Endothelial cell of umbilical vein (primary cell): Measurements from ENCODE around the gene BIN1. TPM values are rescaled to one million over a fixed set of nuclear protein-coding genes. Genes with fewer than 3 reads are reported as not detected.

Source experiments
- BruUV-seq: library from RNA; stranded (reverse); fragments of 400-500 nt; replicated peaks from 2 replicates; lab custom pipeline; 2021; lab: Mats Ljungman, UMichigan
- CTCF ChIA-PET: fragments of 300-600, 350-600 bp; sonication (Branson Sonifier 250); formaldehyde crosslinking; loops from one replicate; lab custom pipeline; 2021; ENCODE audit warnings: antibody characterized with exemption, inconsistent platforms; lab: Charles Lee
- POLR2A ChIA-PET: fragments of 300-600, 350-600 bp; sonication (Branson Sonifier 250); formaldehyde crosslinking; loops from one replicate; lab custom pipeline; 2021; ENCODE audit warnings: antibody characterized with exemption, inconsistent platforms; lab: Charles Lee
- DNase-seq: peaks from one replicate; pipeline ENCODE4 v3.0.0-alpha.2; 2011; ENCODE audit warnings: low read depth, low spot score
- FAIRE-seq: peaks from 2 replicates; lab custom pipeline; 2011; peaks lifted over from hg19 to GRCh38; lab: Jason Lieb, UNC
- H2AFZ ChIP-seq: 2 replicates; pipeline ENCODE4 v1.6.0; 2012; ENCODE audit warnings: low read depth, low read length, control low read depth, inconsistent platforms
- H3K27ac ChIP-seq: 2 replicates; pipeline ENCODE4 v1.5.1; 2011; ENCODE audit warnings: low read depth, mild to moderate bottlenecking, control low read depth, low read length, moderate library complexity; ENCODE audit not compliant: insufficient read depth
- H3K27me3 ChIP-seq, 2 experiments: 2 replicates each; pipeline versions ENCODE4 v1.6.0 to v1.6.1; 2011; ENCODE audit warnings: low read length in 2 of 2, mixed read lengths in 1 of 2; ENCODE audit not compliant: control insufficient read depth in 2 of 2, insufficient read depth in 2 of 2
- H3K36me3 ChIP-seq, 2 experiments: 2 replicates in 1 of 2; 3 replicates in 1 of 2; pipeline ENCODE4 v1.5.1; 2011; ENCODE audit warnings: low read length in 2 of 2, mild to moderate bottlenecking in 1 of 2, moderate library complexity in 1 of 2; ENCODE audit not compliant: control insufficient read depth in 2 of 2, insufficient read depth in 2 of 2; ENCODE audit errors: extremely low read depth in 1 of 2
- H3K4me1 ChIP-seq: 3 replicates; pipeline ENCODE4 v1.5.1; 2011; ENCODE audit warnings: mild to moderate bottlenecking, low read length; ENCODE audit not compliant: control insufficient read depth, insufficient read depth; ENCODE audit errors: extremely low read depth
- H3K4me2 ChIP-seq: 2 replicates; pipeline ENCODE4 v1.6.1; 2011; ENCODE audit warnings: low read length, control low read depth, mixed read lengths; ENCODE audit not compliant: insufficient read depth
- H3K4me3 ChIP-seq, 3 experiments: fragments of 200-600 bp in 1 of 3; sonication (generic), shearing (Covaris generic) in 1 of 3; replicated peaks in 1 of 3; 2 replicates each; pipeline ENCODE4 v1.5.1; 2011 to 2016; ENCODE audit warnings: control low read depth in 3 of 3, low read length in 3 of 3, mild to moderate bottlenecking in 2 of 3, inconsistent platforms in 1 of 3, low read depth in 1 of 3, moderate library complexity in 1 of 3; ENCODE audit not compliant: insufficient read depth in 1 of 3
- H3K79me2 ChIP-seq: 2 replicates; pipeline ENCODE4 v1.6.0; 2012; ENCODE audit warnings: low read length, inconsistent platforms; ENCODE audit not compliant: control insufficient read depth, insufficient read depth
- H3K9ac ChIP-seq: replicated peaks from 2 replicates; pipeline ENCODE3; 2011; ENCODE audit warnings: low read length, control low read depth; ENCODE audit not compliant: insufficient read depth; ENCODE audit errors: extremely low read depth
- H3K9me1 ChIP-seq: replicated peaks from 3 replicates; pipeline ENCODE4 v1.6.0; 2011; ENCODE audit warnings: mild to moderate bottlenecking, low read length; ENCODE audit not compliant: control insufficient read depth, insufficient read depth; ENCODE audit errors: extremely low read depth
- H3K9me3 ChIP-seq: replicated peaks from 2 replicates; pipeline ENCODE4 v1.5.1; 2012; ENCODE audit warnings: low read length, inconsistent platforms; ENCODE audit not compliant: control insufficient read depth, insufficient read depth
- H4K20me1 ChIP-seq: replicated peaks from 2 replicates; pipeline ENCODE3; 2011; ENCODE audit warnings: mild to moderate bottlenecking, low read length; ENCODE audit not compliant: control insufficient read depth, insufficient read depth; ENCODE audit errors: extremely low read depth
- EZH2 ChIP-seq: IDR thresholded peaks from 2 replicates; pipeline ENCODE4 v1.6.1; 2012; ENCODE audit warnings: borderline replicate concordance, low read depth, mild to moderate bottlenecking, moderate library complexity, low read length, inconsistent platforms; ENCODE audit not compliant: severe bottlenecking
- FOS ChIP-seq: IDR thresholded peaks from 2 replicates; pipeline ENCODE4 v1.6.1; 2011; ENCODE audit warnings: mild to moderate bottlenecking, low read length, moderate library complexity, borderline replicate concordance; ENCODE audit not compliant: insufficient read depth
- GATA2 ChIP-seq: IDR thresholded peaks from 2 replicates; pipeline ENCODE4 v1.7.0; 2011; ENCODE audit warnings: low read depth, mild to moderate bottlenecking, moderate library complexity, mixed read lengths, low read length; ENCODE audit not compliant: insufficient read length, insufficient read depth
- JUN ChIP-seq: IDR thresholded peaks from 2 replicates; pipeline ENCODE4 v1.6.1; 2011; ENCODE audit warnings: borderline replicate concordance, low read depth; ENCODE audit not compliant: insufficient read length, insufficient read depth
- MYC ChIP-seq: IDR thresholded peaks from one replicate; pipeline ENCODE4 v1.6.1; 2011; ENCODE audit warnings: mild to moderate bottlenecking, low read depth, low read length
- POLR2A ChIP-seq: IDR thresholded peaks from 2 replicates; pipeline ENCODE4 v1.6.1; 2012; ENCODE audit warnings: low read depth, mild to moderate bottlenecking, control low read depth, low read length
- POLR2AphosphoS5 ChIP-seq: IDR thresholded peaks from 2 replicates; pipeline ENCODE4 v1.6.1; 2012; ENCODE audit warnings: low read depth, mild to moderate bottlenecking, control low read depth, low read length, moderate library complexity; ENCODE audit not compliant: insufficient read depth
- dilution Hi-C: fragments of 300-500 bp; cut with MboI; formaldehyde crosslinking; loops from one replicate; pipeline ENCODE4 v1.15.0; 2019; ENCODE audit warnings: low sequenced_read_pairs; ENCODE audit not compliant: extremely low pct_ligation_motif_present
- intact Hi-C: fragments of 100-400 bp; cut with micrococcal nuclease; formaldehyde crosslinking; loops from one replicate; pipeline ENCODE4 v1.10.0; 2022
- polyA plus RNA-seq, 4 experiments: library from polyadenylated mRNA; depleted of rRNA in 3 of 4; stranded (reverse) in 3 of 4; unstranded in 1 of 4; fragments of >200 nt; gene quantifications; 2 replicates each; pipeline versions ENCODE4 v1.2.1 to v1.2.3, GENCODE V29; 2011 to 2012; ENCODE audit warnings: missing spikeins in 1 of 4
- total RNA-seq: library from RNA; stranded (reverse); gene quantifications from 2 replicates; pipeline ENCODE4 v1.2.3, GENCODE V29; 2021
- TF ChIP-seq, protein P1 (sequence below), 2 donors: IDR thresholded peaks; 1 replicate in 1 of 2; 2 replicates in 1 of 2; pipeline ENCODE4 v1.5.1; 2011; ENCODE audit warnings: low read length in 2 of 2, mild to moderate bottlenecking in 2 of 2, moderate library complexity in 2 of 2, control low read depth in 1 of 2, inconsistent platforms in 1 of 2, low read depth in 1 of 2; ENCODE audit not compliant: insufficient read depth in 1 of 2; ENCODE audit errors: extremely low read depth in 1 of 2
- TF ChIP-seq, protein P2 (sequence below): IDR thresholded peaks from 2 replicates; pipeline ENCODE4 v1.6.1; 2011; ENCODE audit not compliant: insufficient read depth, insufficient read length

Gene BIN1
- total and polyA plus RNA-seq, 2 donors (not counting 3 experiments of a cell fraction or from before 2014, with no cell fraction given) = 26.3 to 36.9 TPM

DNA sequence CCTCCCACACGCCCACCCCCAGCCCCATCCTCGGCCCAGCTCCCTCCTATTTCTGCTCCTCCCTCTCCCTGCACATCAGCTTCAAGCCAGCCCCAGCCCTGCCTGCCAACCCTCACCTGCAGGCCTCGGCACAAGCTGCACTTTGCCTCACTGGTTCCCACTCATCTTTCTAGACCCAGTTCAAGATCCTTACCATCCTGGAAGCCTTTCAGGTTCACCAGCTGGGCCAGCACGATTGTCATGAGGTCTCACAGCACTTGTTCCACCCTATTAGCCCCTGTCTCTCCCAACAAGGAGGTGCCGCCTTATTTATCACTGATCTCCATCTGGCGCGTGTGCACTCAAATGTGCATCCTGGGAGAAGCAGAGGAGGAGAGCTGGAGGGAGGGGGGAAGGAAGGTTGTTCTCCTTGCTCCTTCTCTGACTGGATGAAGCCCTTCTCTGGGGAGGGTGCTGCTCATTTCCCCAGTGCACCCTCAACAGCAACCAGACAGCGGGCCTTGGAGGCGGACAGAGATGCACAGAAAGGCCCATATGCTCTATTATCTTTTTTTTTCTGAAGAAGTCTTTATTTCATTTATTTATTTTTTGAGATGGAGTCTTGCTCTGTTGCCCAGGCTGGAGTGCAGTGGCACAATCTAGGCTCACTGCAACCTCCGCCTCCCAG, 15.5 kb upstream of the BIN1 start:
- BruUV-seq = no TSS peak
- peaks cover 7 to 14% of the 10 kb centered on the region in 2 experiments for H3K27me3 ChIP-seq
- DNase-seq = no peak
- intact Hi-C loops (no loop called here), dilution Hi-C loops (no loop called here)
- no peaks in the 10 kb centered on the region for H3K36me3 ChIP-seq
- no peaks in the 10 kb centered on the region for H3K9me3 ChIP-seq
- no peaks in the 10 kb centered on the region for H3K79me2 ChIP-seq
- H3K4me2 ChIP-seq = no peak overlapping the region
- no peaks in the 10 kb centered on the region for H3K4me1 ChIP-seq
- no peak overlapping the region for H3K9ac ChIP-seq
- no peak overlapping the region for H3K27ac ChIP-seq
- ChIA-PET CTCF (interaction anchor here (1.6 kb wide), 2 partner anchors 11 to 17 kb away, joined by 3 to 4 read pairs; no protein-coding TSS in a partner anchor), POLR2A (no interaction called here)
- H4K20me1 ChIP-seq = no peaks in the 10 kb centered on the region
- no peak overlapping the region for H3K4me3 ChIP-seq
- TF ChIP-seq GATA2 = no peak
- TF ChIP-seq, protein P1, sequence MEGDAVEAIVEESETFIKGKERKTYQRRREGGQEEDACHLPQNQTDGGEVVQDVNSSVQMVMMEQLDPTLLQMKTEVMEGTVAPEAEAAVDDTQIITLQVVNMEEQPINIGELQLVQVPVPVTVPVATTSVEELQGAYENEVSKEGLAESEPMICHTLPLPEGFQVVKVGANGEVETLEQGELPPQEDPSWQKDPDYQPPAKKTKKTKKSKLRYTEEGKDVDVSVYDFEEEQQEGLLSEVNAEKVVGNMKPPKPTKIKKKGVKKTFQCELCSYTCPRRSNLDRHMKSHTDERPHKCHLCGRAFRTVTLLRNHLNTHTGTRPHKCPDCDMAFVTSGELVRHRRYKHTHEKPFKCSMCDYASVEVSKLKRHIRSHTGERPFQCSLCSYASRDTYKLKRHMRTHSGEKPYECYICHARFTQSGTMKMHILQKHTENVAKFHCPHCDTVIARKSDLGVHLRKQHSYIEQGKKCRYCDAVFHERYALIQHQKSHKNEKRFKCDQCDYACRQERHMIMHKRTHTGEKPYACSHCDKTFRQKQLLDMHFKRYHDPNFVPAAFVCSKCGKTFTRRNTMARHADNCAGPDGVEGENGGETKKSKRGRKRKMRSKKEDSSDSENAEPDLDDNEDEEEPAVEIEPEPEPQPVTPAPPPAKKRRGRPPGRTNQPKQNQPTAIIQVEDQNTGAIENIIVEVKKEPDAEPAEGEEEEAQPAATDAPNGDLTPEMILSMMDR (IDR thresholded peaks at IDR 0.05; ENCODE audit: extremely low read depth in 1 of 2, insufficient read depth in 1 of 2, low read depth in 1 of 2, low read length in 2 of 2) = no peak
- TF ChIP-seq EZH2 = no peak
- TF ChIP-seq POLR2A = no peak
- no peak for FAIRE-seq
- H3K9me1 ChIP-seq = no peaks in the 10 kb centered on the region
- no peak overlapping the region for H2AFZ ChIP-seq

DNA sequence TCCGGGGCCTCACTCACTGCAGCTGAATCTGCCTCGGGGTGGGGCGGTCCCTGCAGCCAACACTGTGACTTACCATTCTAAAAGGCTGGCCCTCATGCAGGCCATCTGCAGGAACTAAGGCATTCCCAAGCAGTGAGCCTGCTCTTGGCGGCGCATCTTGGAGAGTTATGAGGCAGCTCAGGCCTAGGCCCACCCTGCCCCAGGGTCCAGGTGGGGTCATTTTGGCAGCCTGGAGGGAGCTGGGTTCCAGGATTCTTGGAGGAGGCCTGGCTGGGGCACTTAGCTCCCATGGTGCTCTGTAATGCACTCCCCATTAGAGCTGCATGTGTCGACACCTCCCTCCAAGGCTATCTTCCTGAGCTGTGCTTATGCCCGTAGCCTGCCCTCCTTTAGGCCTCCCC, 14.8 kb upstream of the BIN1 start:
- no peaks in the 10 kb centered on the region for H4K20me1 ChIP-seq
- TF ChIP-seq, protein P1 (IDR thresholded peaks at IDR 0.05; ENCODE audit: extremely low read depth in 1 of 2, insufficient read depth in 1 of 2, low read depth in 1 of 2, low read length in 2 of 2) = no peak
- TF ChIP-seq POLR2A (no peak), EZH2 (no peak), GATA2 (no peak), JUN (no peak), MYC (no peak), FOS (no peak), POLR2AphosphoS5 (no peak)
- TF ChIP-seq, protein P2, sequence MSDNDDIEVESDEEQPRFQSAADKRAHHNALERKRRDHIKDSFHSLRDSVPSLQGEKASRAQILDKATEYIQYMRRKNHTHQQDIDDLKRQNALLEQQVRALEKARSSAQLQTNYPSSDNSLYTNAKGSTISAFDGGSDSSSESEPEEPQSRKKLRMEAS = no peak
- H3K79me2 ChIP-seq = no peaks in the 10 kb centered on the region
- no peak overlapping the region for H3K4me3 ChIP-seq
- BruUV-seq = no TSS peak
- H3K9me3 ChIP-seq = no peaks in the 10 kb centered on the region
- H3K36me3 ChIP-seq = no peaks in the 10 kb centered on the region
- no peak overlapping the region for H2AFZ ChIP-seq
- CTCF ChIA-PET = interaction anchor here (1.6 kb wide), 2 partner anchors 12 to 18 kb away, joined by 3 to 4 read pairs; no protein-coding TSS in a partner anchor
- H3K9me1 ChIP-seq = no peaks in the 10 kb centered on the region
- H3K27ac ChIP-seq = no peak overlapping the region
- POLR2A ChIA-PET = no interaction called here
- no peak overlapping the region for H3K4me2 ChIP-seq
- FAIRE-seq (no peak), DNase-seq (no peak)
- peaks cover 4 to 12% of the 10 kb centered on the region in 2 experiments for H3K27me3 ChIP-seq
- H3K4me1 ChIP-seq = no peaks in the 10 kb centered on the region
- dilution Hi-C loops (no loop called here), intact Hi-C loops (no loop called here)
- no peak overlapping the region for H3K9ac ChIP-seq
